Stimulated activated CD8-positive, alpha-beta memory T cell treated with anti-CD3 and anti-CD28 coated beads, Interleukin-12 subunit alpha, Interleukin-12 subunit beta, amount 100 ng/mL, for 4 hours (primary cell): ENCODE data around the gene PSMB9.
A peak's percentile ranks its signal among the peaks of the same experiment; 100 is the strongest.
"Not testable (repeated sequence)": the region's sequence is repeated elsewhere in the genome, so short reads cannot be mapped to it uniquely, and the experiment has no call there.

Experiments used
- DNase-seq: peaks from one replicate; pipeline ENCODE4 v3.0.0-alpha.2; 2020; ENCODE audit warnings: low read depth

The PSMB9 gene

GRCh38 chr6:32862725-32863124 is 8.7 kb downstream of the PSMB9 start:
- DNase-seq: no peak

- DNase-seq: no peak
These were observed 11.9 kb downstream of the PSMB9 start for GRCh38 chr6:32865724-32866443.

DNA sequence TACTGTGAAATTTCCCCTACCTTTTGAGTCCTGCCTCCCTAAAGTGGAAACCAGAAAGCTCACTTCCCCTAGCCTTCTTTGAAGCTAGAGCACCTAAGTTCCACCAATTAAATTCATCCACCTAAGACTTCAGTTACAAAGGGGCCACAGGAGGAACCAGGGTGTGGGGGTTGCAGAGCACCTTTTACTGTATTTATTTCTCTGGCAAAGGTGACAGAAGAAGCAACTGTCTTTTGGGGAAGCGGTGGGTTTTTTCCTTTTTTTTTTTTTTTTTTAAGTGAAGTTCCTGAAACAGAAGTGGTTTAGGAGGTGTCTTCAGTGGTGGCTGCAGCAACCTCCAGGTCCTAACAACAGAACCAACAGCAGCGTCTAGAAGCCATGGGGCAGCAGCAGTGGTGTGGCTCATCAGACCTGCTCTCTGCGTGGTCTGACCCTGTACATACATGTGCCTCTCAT is 13.1 kb downstream of the PSMB9 start:
- DNase-seq: no peak

DNA sequence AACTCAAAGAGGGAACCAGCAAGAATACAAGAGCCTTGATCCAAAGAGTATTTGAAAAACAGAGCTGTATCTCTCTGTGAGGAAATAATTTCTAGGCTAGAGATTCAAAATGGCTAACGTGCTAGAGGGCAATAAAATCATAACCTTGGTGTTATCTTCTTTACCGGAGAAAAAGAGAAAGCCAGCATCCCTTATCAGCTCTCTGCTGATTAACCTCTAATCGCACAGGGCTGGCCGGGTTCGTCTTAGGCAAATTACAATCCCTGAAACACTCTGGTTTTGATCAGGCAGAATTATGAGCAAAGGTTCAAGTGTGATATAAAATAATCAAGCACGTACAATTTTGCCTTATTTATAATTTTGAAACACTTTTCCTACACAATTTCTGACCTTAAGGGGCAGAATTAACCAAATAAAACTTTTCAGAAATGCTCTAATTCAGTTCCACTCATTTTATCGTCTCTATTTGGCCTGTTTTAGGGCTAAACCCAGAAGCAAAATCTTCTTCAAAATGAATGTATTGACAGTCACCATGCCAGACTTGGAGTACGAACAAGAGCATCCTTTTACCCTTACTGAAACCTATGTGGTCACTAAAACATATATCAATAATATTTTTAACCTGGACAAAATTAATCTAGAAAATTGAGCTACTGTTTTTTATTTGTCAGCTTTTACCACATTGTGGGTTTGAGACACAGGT is 13.7 kb downstream of the PSMB9 start:
- DNase-seq: no peak

- DNase-seq: peak; percentile 64
These were observed 14.3 kb downstream of the PSMB9 start for GRCh38 chr6:32868257-32868788.

- DNase-seq: not testable (repeated sequence)
These were observed 20.0 kb downstream of the PSMB9 start for GRCh38 chr6:32873947-32874346.

DNA sequence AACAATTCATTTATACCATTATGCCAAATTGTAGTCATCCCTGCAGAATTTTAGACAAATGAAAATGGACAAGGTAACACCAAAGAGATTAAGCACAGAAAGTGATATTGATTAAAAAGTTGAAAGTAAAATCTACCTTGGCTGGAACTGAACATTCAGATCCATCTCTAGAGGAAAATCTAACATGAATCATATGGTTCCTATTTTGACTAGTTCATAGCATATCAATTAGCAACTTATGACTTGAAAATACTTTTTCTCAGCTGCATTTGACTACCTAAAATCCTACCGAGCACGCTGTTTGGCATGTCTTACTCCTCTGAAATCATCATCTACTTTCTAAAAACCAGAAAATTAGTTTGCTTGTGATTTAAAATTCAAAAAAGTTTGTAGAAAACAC is 22.6 kb downstream of the PSMB9 start:
- DNase-seq: no peak

- no peak for DNase-seq
These were observed 25.7 kb downstream of the PSMB9 start for GRCh38 chr6:32879691-32880090.

DNA sequence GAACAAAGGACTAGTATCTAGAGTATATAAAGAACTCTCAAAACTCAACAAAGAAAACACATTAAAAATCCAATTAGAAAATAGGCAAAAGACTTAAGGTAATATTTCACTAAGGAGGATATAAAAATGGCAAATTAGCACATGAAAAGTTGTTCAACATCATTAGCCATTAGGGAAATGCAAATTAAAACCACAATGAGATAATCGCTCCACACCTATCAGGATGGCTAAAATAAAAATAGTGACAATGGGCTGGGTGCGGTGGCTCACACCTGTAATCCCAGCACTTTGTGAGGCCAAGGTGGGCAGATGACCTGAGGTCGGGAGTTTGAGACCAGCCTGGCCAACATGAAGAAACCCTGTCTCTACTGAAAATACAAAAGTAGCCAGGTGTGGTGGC is 27.0 kb downstream of the PSMB9 start:
- not testable (repeated sequence) for DNase-seq

DNA sequence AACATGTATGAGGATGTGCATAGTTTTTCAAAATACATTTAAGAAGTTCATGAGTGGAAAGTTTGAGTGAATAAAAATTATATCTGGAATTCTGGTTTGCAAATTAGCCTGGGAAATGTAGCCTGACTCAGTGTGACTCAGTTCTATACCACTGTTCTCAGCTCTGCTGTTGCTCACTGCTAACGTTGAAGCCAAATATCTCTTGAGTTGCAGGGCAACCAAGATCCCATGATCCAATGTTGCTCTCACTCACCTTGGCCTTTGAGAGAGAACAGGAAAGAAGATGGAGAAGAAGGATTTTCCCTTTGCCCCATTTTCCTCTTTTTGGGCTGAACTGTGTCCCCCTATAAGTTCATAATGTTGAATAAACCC is 28.9 kb downstream of the PSMB9 start:
- DNase-seq: no peak

DNA sequence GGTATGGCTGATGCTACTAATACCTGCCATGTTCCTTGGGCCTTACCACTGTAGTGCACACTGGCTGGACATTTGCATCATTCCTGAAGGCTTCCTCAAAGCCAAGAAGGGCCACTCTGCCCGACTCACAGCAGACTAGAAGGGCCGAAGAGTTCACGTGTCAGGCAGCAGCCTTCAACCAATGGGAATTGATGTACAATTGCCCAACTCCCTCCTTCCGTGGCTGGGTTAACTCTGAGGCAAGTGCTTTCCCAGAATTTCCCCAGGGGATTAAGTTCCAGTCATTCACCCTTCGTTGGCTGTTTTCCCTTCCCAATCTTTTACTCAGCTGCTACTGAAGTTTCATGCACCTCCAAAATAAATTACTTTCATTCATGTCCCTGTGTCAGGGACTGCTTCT is 29.8 kb downstream of the PSMB9 start:
- no peak for DNase-seq

GRCh38 chr6:32885698-32886286 is 31.8 kb downstream of the PSMB9 start:
- no peak for DNase-seq

DNA sequence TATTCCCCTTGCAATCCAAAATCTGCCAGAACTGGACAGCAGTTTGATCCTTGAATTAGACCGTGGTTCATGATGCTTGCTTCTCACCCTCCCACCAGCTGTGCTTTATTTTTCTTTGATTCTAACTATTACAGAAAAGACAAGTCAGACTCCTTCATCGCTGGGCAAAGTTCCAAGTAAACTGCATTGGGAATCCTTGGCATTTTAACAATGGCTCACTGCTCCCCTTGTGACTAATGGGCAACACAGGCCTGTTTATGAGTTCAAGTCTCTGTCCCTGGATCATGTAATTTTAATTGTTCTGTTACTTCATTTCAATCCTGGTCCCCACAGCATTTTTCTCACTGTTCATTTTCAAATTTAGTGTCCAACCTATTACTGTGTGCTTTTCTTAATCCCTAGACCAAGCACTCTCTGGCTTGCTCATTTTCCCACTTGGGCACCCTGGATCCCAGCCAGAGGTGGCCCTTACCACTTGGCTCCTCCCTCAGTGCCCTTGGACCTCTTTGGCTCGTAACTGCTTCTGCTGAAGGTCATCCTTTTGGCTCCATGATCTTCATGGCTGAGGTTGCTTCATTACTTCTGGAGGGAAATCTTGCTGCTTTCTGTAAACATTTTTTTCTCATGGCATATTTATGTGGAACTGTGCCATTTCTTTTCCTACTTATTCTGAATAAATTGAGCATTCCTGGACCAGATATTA is 32.8 kb downstream of the PSMB9 start:
- no peak for DNase-seq

- no peak for DNase-seq
These were observed 33.6 kb downstream of the PSMB9 start for GRCh38 chr6:32887616-32888015.

DNA sequence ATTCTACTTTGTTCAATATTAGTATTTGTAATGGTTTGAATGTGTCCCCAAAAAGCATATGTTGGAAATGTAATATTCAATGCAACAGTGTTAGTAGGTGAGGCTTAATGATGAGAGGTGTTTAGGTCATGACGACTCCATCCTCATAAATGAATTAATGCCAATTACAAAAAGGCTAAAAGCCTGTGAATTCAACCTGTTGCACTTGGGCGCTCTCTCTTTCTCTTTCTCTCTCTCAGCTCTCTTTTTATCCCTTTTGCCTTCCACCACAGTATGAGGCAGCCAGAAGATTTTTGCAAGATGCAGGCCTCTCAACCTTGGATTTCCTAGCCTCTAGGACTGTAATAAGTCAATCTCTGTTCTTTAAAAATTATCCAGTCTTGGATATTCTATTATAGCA is 34.6 kb downstream of the PSMB9 start:
- no peak for DNase-seq

DNA sequence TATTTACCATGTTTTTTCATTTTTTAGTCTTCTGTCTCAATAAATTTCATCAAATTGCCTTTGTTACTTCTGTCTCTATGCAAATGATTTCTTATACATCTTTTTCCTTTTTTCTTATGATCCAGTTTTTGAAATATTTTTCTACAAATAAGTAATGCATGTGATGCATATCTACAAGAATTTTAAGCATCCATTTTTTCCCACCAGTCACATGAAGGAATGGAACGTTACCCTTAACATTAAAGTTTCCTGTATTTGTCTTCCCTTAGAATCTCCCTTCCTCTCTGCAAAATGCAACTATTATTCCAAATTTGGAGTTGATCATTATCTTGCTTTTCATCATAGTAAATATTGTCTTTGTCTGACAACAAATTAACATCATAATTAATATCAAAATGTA is 35.5 kb downstream of the PSMB9 start:
- no peak for DNase-seq

GRCh38 chr6:32890831-32891230 is 36.8 kb downstream of the PSMB9 start:
- DNase-seq: no peak

- DNase-seq: peak; percentile 86
These were observed 40.4 kb downstream of the PSMB9 start for GRCh38 chr6:32894085-32895005.

DNA sequence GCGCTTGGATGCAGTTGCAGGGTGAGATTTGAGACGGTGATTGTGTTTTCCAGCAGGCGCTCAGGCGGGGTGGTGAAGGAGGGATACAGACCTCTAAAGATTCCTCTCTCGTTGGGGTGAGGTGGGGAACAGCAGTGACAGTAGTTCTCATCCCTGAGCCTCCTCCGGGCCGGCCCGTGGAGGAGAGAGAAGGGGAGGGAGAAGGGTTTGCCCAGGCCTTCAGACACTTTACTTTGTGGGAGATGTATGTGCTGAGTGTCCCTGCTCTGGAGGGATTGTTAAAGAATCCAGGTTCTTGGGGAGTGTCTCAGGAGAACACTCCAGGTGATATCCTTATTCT is 41.0 kb downstream of the PSMB9 start:
- DNase-seq: no peak

- DNase-seq: no peak
These were observed 50.0 kb downstream of the PSMB9 start for GRCh38 chr6:32903952-32904351.

DNA sequence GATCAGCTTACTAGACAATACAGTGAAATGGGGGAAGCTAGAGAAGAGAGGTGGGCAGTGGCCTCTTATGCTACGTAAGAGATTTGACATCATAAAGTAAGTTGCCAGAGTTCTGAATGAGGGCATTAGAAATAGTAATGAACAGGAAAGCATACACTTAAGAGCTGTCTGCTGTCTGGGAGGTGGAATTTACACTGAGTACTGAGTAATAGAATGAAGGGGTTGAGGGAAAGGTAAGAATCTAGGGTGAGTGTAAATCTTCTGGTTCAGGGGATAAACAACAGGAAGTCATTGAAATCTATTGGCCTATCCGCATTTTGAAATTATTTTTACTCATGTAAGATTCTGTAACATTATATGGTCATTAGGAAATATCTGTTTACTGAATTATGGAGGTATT is 51.1 kb downstream of the PSMB9 start:
- no peak for DNase-seq

GRCh38 chr6:32906539-32906938 is 52.5 kb downstream of the PSMB9 start:
- no peak for DNase-seq
